Ascending aorta (tissue), 2 donors: ENCODE results near the gene EFHD2. TPM values are rescaled to one million over a fixed set of nuclear protein-coding genes. Genes with fewer than 3 reads are reported as not detected.

Experiments
- DNase-seq, 2 donors: peaks; one replicate each; pipeline ENCODE4 v3.0.0-alpha.2; 2019; ENCODE audit warnings: low spot score in 2 of 2
- H3K27ac ChIP-seq, 2 donors: fragments of 200-600 bp; sonication (generic); one replicate each; pipeline ENCODE4 v1.5.1; 2016 to 2017; ENCODE audit warnings: mild to moderate bottlenecking in 1 of 2
- H3K27me3 ChIP-seq: fragments of 200-600 bp; sonication (generic); one replicate; pipeline ENCODE4 v1.5.1; 2017
- H3K36me3 ChIP-seq, 2 donors: fragments of 200-600 bp; sonication (generic); one replicate each; pipeline ENCODE4 v1.5.1; 2016
- H3K4me1 ChIP-seq, 2 donors: fragments of 200-600 bp; sonication (generic); one replicate each; pipeline ENCODE4 v1.5.1; 2016 to 2017; ENCODE audit warnings: mild to moderate bottlenecking in 1 of 2
- H3K4me3 ChIP-seq, 2 donors: fragments of 200-600 bp; sonication (generic); one replicate each; pipeline ENCODE4 v1.5.1; 2016 to 2017; ENCODE audit warnings: mild to moderate bottlenecking in 1 of 2
- H3K9me3 ChIP-seq, 2 donors: fragments of 200-600 bp; sonication (generic); one replicate each; pipeline ENCODE4 v1.5.1; 2016
- CTCF ChIP-seq, 3 experiments: fragments of 200-600 bp in 2 of 3; fragments of 450-650 bp in 1 of 3; sonication (generic) in 2 of 3; IDR thresholded peaks; one replicate each; pipeline ENCODE4 v1.5.1; 2016 to 2019; ENCODE audit warnings: antibody characterized with exemption in 3 of 3, mild to moderate bottlenecking in 1 of 3, moderate library complexity in 1 of 3
- intact Hi-C: fragments of 100-400 bp; cut with DNase I; formaldehyde crosslinking; loops from one replicate; pipeline ENCODE4 v1.15.1; 2023
- total RNA-seq: library from RNA; depleted of rRNA; stranded (reverse); fragments of >200 nt; gene quantifications from one replicate; pipeline ENCODE4 v1.1.0, GENCODE V29; 2016

EFHD2 gene
- total RNA-seq, 1 donor from 2014 or later: 116 TPM

GRCh38 chr1:15380601-15381508 lies 28.8 kb upstream of the EFHD2 start:
- no peak for DNase-seq
- H3K27ac ChIP-seq: no peak overlapping the region
- no peaks in the 10 kb centered on the region for H3K9me3 ChIP-seq
- H3K36me3 ChIP-seq: no peaks in the 10 kb centered on the region
- TF ChIP-seq CTCF (IDR thresholded peaks at IDR 0.05): no peak
- no peak overlapping the region for H3K4me3 ChIP-seq
- no peaks in the 10 kb centered on the region for H3K4me1 ChIP-seq
- H3K27me3 ChIP-seq: no peaks in the 10 kb centered on the region
- intact Hi-C loops: no loop called here

GRCh38 chr1:15381805-15382204 lies 27.9 kb upstream of the EFHD2 start:
- intact Hi-C loops: no loop called here
- Histone ChIP-seq H3K27me3 (no peaks in the 10 kb centered on the region), H3K9me3 (no peaks in the 10 kb centered on the region), H3K27ac (no peak overlapping the region), H3K4me3 (no peak overlapping the region), H3K4me1 (no peaks in the 10 kb centered on the region), H3K36me3 (no peaks in the 10 kb centered on the region)
- DNase-seq: no peak
- TF ChIP-seq CTCF (IDR thresholded peaks at IDR 0.05): no peak

DNA sequence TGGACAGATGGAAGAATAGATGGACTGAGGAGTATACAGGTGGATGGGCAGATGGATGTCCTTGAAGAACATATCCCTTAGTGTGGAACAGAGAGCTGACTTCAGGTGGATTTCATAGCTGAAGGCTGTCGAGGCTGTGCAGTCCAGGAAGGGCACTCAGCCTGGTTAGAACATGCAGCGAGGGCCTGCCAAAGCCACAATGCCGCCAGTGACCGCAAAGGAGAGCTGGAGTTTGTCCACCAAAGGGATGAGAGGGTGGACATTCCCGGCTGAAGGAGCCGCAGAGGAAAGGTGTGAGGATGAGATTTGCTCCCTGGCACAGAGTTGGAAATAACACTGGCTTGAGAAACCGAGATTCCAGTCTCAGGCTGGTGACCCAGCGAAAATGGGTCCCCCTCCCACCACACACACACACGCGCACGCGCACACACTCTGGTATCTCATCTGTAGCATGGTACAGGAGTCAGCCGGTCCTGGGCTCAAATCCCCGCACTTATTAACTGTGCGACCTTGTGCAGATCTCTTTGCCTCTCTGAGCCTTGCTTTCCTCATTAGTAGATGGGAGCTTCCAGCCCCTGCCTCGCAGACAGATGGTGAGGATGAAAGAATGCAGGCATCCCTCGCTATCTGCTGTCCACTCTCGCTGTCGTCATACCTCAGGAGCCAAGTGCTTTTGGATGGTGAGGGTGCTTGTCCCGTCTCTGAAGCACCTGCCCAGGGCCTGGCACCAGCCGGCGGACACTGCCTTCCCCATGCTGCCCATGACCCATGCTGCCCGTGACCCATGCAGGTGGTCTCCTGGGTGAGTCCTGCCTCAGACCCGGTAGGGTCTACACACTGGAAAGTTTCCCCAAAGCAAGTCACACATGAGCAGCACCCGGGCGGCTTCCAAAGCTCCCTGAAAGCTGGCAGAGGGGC lies 26.8 kb upstream of the EFHD2 start:
- H3K4me3 ChIP-seq: no peak overlapping the region

DNA sequence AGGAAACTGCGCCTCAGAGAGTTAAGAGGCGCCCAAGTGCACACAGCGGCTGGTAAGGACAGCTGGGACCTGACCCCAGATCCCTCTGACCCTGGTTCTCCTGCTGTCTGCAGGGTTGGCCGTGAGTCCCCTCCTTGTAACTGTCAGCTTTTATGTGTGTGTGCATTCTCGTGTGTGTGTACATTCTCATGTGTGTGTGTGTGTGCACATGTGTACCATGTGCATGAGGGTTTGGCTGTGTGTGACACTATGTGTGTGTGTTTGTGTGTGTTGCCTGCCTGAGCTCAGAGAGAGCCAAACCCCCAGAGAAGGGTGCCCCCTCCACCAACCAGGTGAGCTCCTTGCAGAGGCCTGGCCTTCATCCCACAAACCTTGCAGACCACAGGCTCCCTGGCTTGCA lies 25.9 kb upstream of the EFHD2 start:
- no peaks in the 10 kb centered on the region for H3K4me1 ChIP-seq
- no peak overlapping the region for H3K27ac ChIP-seq
- no peak for DNase-seq

More for the DNA sequence above, 26.8 kb upstream of the EFHD2 start:
- intact Hi-C loops: no loop called here
- H3K4me1 ChIP-seq: no peaks in the 10 kb centered on the region
- no peak for TF ChIP-seq CTCF (IDR thresholded peaks at IDR 0.05)
- no peaks in the 10 kb centered on the region for H3K36me3 ChIP-seq
- H3K27me3 ChIP-seq: no peaks in the 10 kb centered on the region
- H3K9me3 ChIP-seq: no peaks in the 10 kb centered on the region
- H3K27ac ChIP-seq: no peak overlapping the region
- DNase-seq: no peak

More for the DNA sequence above, 25.9 kb upstream of the EFHD2 start:
- Histone ChIP-seq H3K9me3 (no peaks in the 10 kb centered on the region), H3K4me3 (no peak overlapping the region), H3K27me3 (no peaks in the 10 kb centered on the region), H3K36me3 (no peaks in the 10 kb centered on the region)
- no peak for TF ChIP-seq CTCF (IDR thresholded peaks at IDR 0.05)
- intact Hi-C loops: no loop called here
